ENCODE data around the gene KRTAP2-2. TPM values are rescaled to one million over a fixed set of nuclear protein-coding genes. Genes with fewer than 3 reads are reported as not detected.

KRTAP2-2 gene
- polyA plus RNA-seq, 2 of the 4 experiments (the other 2 are of a cell fraction) = not detected

- no peak for DNase-seq (ENCODE audit: low read depth in 1 of 2, low spot score in 1 of 2)
- 87% methylated on average over 1 of the region's 1 CpG for WGBS (ENCODE audit: missing lambda C conversion rate)
- POLR2A ChIA-PET = no interaction called here
Measured at GRCh38 chr17:41064301-41064700, 9.3 kb upstream of the KRTAP2-2 start.

GRCh38 chr17:41063449-41063848 lies 8.4 kb upstream of the KRTAP2-2 start:
- Histone ChIP-seq H3K4me2 (no peak overlapping the region), H3K27ac (no peak overlapping the region), H3K4me3 (no peak overlapping the region), H3K9me3 (no peaks in the 10 kb centered on the region), H3K4me1 (peaks cover 39% of the 10 kb centered on the region)
- POLR2A ChIA-PET = no interaction called here
- FAIRE-seq (no peak), DNase-seq (ENCODE audit: low read depth in 1 of 2, low spot score in 1 of 2) (no peak), ATAC-seq (no peak)
- CTCF ChIA-PET = interaction anchor here (0.7 to 1.4 kb wide), 2 partner anchors 12 to 599 kb away, joined by 3 to 4 read pairs; no protein-coding TSS in a partner anchor
- 77% methylated on average over 4 of the region's 4 CpGs for WGBS (ENCODE audit: missing lambda C conversion rate)
- TF ChIP-seq ZNF302 (CRISPR knock-in tag; IDR thresholded peaks at IDR 0.05) (no peak), HDAC2 (IDR thresholded peaks at IDR 0.05) (no peak), FOSB (CRISPR knock-in tag; IDR thresholded peaks at IDR 0.05) (no peak), SREBF2 (IDR thresholded peaks at IDR 0.05) (no peak), ATOH8 (CRISPR knock-in tag; IDR thresholded peaks at IDR 0.05; ENCODE audit: low read depth) (no peak), ESRRA (IDR thresholded peaks at IDR 0.05; ENCODE audit: borderline replicate concordance, low read length) (no peak), CHD2 (IDR thresholded peaks at IDR 0.05; ENCODE audit: low read length, partially characterized antibody) (no peak), FOSL2 (IDR thresholded peaks at IDR 0.05) (no peak), FOSL2 (CRISPR knock-in tag; IDR thresholded peaks at IDR 0.05) (no peak), MYC (IDR thresholded peaks at IDR 0.05; ENCODE audit: borderline replicate concordance, low read length) (no peak), E2F6 (IDR thresholded peaks at IDR 0.05; ENCODE audit: borderline replicate concordance, low read depth) (no peak), MAZ (IDR thresholded peaks at IDR 0.05; ENCODE audit: borderline replicate concordance, low read depth, low read length) (no peak), PHF8 (IDR thresholded peaks at IDR 0.05; ENCODE audit: borderline replicate concordance, low read depth) (no peak), KDM5A (IDR thresholded peaks at IDR 0.05) (no peak), TFCP2L1 (CRISPR knock-in tag; IDR thresholded peaks at IDR 0.05) (no peak), JUN (IDR thresholded peaks at IDR 0.05) (no peak), BHLHE40 (IDR thresholded peaks at IDR 0.05; ENCODE audit: low read depth, low read length) (no peak), MAFK (IDR thresholded peaks at IDR 0.05; ENCODE audit: partially characterized antibody) (no peak), BCL3 (IDR thresholded peaks at IDR 0.05) (no peak)

More at GRCh38 chr17:41064301-41064700, 9.3 kb upstream of the KRTAP2-2 start:
- FAIRE-seq = no peak
- H3K4me1 ChIP-seq = peaks cover 30% of the 10 kb centered on the region
- no peak overlapping the region for H3K4me3 ChIP-seq
- TF ChIP-seq HDAC2 (IDR thresholded peaks at IDR 0.05) = no peak
- no peak for TF ChIP-seq FOSL2 (IDR thresholded peaks at IDR 0.05)
- no peak for TF ChIP-seq FOSL2 (CRISPR knock-in tag; IDR thresholded peaks at IDR 0.05)
- no peak for TF ChIP-seq NPAS2 (CRISPR knock-in tag; IDR thresholded peaks at IDR 0.05; ENCODE audit: borderline replicate concordance)
- H3K27ac ChIP-seq = no peak overlapping the region
- CTCF ChIA-PET = interaction anchor here (1.0 to 1.4 kb wide), 2 partner anchors 485 to 598 kb away, joined by 3 to 4 read pairs; no protein-coding TSS in a partner anchor
- no peaks in the 10 kb centered on the region for H3K9me3 ChIP-seq
- ATAC-seq = no peak
- H3K4me2 ChIP-seq = no peak overlapping the region

- peak; percentile 59 for FAIRE-seq
- ChIA-PET CTCF (interaction anchor here (1.0 kb wide), 1 partner anchor 205 kb away, joined by 3 read pairs; no protein-coding TSS in a partner anchor), POLR2A (no interaction called here)
- Histone ChIP-seq H3K4me1 (peaks cover 42% of the 10 kb centered on the region), H3K27ac (peak overlapping the region in 1 of 2 experiments; percentile 29; a peak in 2 of 6 replicates), H3K9me3 (no peaks in the 10 kb centered on the region), H3K4me3 (no peak overlapping the region), H3K4me2 (peak overlapping the region; percentile 8; the same call in 1 of the 3 replicates)
- peak; percentile 23 to 52 for DNase-seq (ENCODE audit: low read depth in 1 of 2, low spot score in 1 of 2)
- ATAC-seq = peak in 1 of 2 experiments; percentile 48; a peak in 3 of 6 replicates
- WGBS (ENCODE audit: missing lambda C conversion rate) = 80% methylated on average over 1 of the region's 1 CpG
- no peak for TF ChIP-seq CTCF (IDR thresholded peaks at IDR 0.05)
- no peak for TF ChIP-seq TFCP2L1 (CRISPR knock-in tag; IDR thresholded peaks at IDR 0.05)
- no peak for TF ChIP-seq RARB (CRISPR knock-in tag; IDR thresholded peaks at IDR 0.05)
- TF ChIP-seq BHLHE40 (IDR thresholded peaks at IDR 0.05; ENCODE audit: low read depth, low read length) = no peak
- 0 out of 5 replicates have a peak, but pooled peaks have one; percentile 11 for TF ChIP-seq RAD21 (conservative IDR thresholded peaks at IDR 0.05 in 1 of 2, IDR thresholded peaks at IDR 0.05 in 1 of 2)
- no peak for TF ChIP-seq JUN (IDR thresholded peaks at IDR 0.05)
- no peak for TF ChIP-seq ZC3H11A (IDR thresholded peaks at IDR 0.05)
- TF ChIP-seq MAX (IDR thresholded peaks at IDR 0.05) = peak; percentile 49
- TF ChIP-seq CBX8 (IDR thresholded peaks at IDR 0.05) = no peak
- TF ChIP-seq FOSB (CRISPR knock-in tag; IDR thresholded peaks at IDR 0.05) = no peak
- TF ChIP-seq HOXA7 (CRISPR knock-in tag; IDR thresholded peaks at IDR 0.05) = no peak
- no peak for TF ChIP-seq CHD2 (IDR thresholded peaks at IDR 0.05; ENCODE audit: low read length, partially characterized antibody)
- 0 out of 2 replicates have a peak, but pooled peaks have one; percentile 35 for TF ChIP-seq FOXS1 (CRISPR knock-in tag; IDR thresholded peaks at IDR 0.05)
- TF ChIP-seq KDM5A (IDR thresholded peaks at IDR 0.05) = no peak
- no peak for TF ChIP-seq NFE2L2 (conservative IDR thresholded peaks at IDR 0.05; ENCODE audit: low read length)
- peak; percentile 25; the same call in 1 of the 2 replicates for TF ChIP-seq E2F6 (IDR thresholded peaks at IDR 0.05; ENCODE audit: borderline replicate concordance, low read depth)
Measured at GRCh38 chr17:41061964-41062363, 6.9 kb upstream of the KRTAP2-2 start.
